Ectodermal cell (in vitro differentiated cells): Measurements from ENCODE around the gene HAGH.

Experiments used
- H3K27ac ChIP-seq: 2 replicates; pipeline ENCODE4 v1.7.0; 2013; ENCODE audit warnings: mild to moderate bottlenecking, low read depth, low read length; ENCODE audit not compliant: insufficient read depth, poor library complexity, severe bottlenecking
- H3K27me3 ChIP-seq: 2 replicates; pipeline ENCODE4 v1.7.0; 2013; ENCODE audit warnings: mild to moderate bottlenecking, low read length; ENCODE audit not compliant: insufficient read depth, control insufficient read depth, poor library complexity, severe bottlenecking
- H3K36me3 ChIP-seq: one replicate; pipeline ENCODE4 v1.7.0; 2013; ENCODE audit warnings: low read length; ENCODE audit not compliant: control insufficient read depth, insufficient read depth
- H3K4me1 ChIP-seq: one replicate; pipeline ENCODE4 v1.7.0; 2013; ENCODE audit warnings: low read length; ENCODE audit not compliant: control insufficient read depth, insufficient read depth
- H3K4me3 ChIP-seq: 2 replicates; pipeline ENCODE4 v1.7.0; 2013; ENCODE audit warnings: low read depth, low read length, control low read depth; ENCODE audit not compliant: insufficient read depth
- H3K9me3 ChIP-seq: 2 replicates; pipeline ENCODE4 v1.7.0; 2013; ENCODE audit warnings: mild to moderate bottlenecking, low read length, moderate library complexity; ENCODE audit not compliant: control insufficient read depth
- WGBS, 2 experiments: methylation state at CpG; one replicate each; pipeline ENCODE4 v1.1.7; 2013; ENCODE audit warnings: missing lambda C conversion rate in 2 of 2; 5-methylcytosine and 5-hydroxymethylcytosine counted together

HAGH gene

GRCh38 chr16:1767116-1767994, 59.3 kb downstream of the HAGH start:
- Histone ChIP-seq H3K27ac (no peak overlapping the region), H3K36me3 (peaks cover 22% of the 10 kb centered on the region), H3K9me3 (no peaks in the 10 kb centered on the region), H3K4me1 (peaks cover 13% of the 10 kb centered on the region), H3K27me3 (no peaks in the 10 kb centered on the region), H3K4me3 (no peak overlapping the region)
- WGBS, 2 experiments = 94 to 95% methylated on average over 42 of the region's 42 CpGs

- Histone ChIP-seq H3K4me1 (peaks cover 13% of the 10 kb centered on the region), H3K9me3 (no peaks in the 10 kb centered on the region), H3K36me3 (peaks cover 22% of the 10 kb centered on the region), H3K27ac (no peak overlapping the region), H3K4me3 (no peak overlapping the region), H3K27me3 (no peaks in the 10 kb centered on the region)
- WGBS, 2 experiments = 95 to 96% methylated on average over 18 of the region's 18 CpGs
These were observed 59.9 kb downstream of the HAGH start for GRCh38 chr16:1766701-1767100.

- H3K4me3 ChIP-seq = no peak overlapping the region
- no peaks in the 10 kb centered on the region for H3K27me3 ChIP-seq
- H3K4me1 ChIP-seq = peaks cover 13% of the 10 kb centered on the region
- WGBS, 2 experiments = 94 to 95% methylated on average over 19 of the region's 19 CpGs
- no peak overlapping the region for H3K27ac ChIP-seq
- H3K9me3 ChIP-seq = no peaks in the 10 kb centered on the region
- peaks cover 22% of the 10 kb centered on the region for H3K36me3 ChIP-seq
These were observed 60.4 kb downstream of the HAGH start for GRCh38 chr16:1766231-1766630.

GRCh38 chr16:1765826-1766225, 60.8 kb downstream of the HAGH start:
- Histone ChIP-seq H3K4me1 (peaks cover 13% of the 10 kb centered on the region), H3K27me3 (no peaks in the 10 kb centered on the region), H3K27ac (no peak overlapping the region), H3K4me3 (no peak overlapping the region), H3K9me3 (no peaks in the 10 kb centered on the region), H3K36me3 (peaks cover 22% of the 10 kb centered on the region)
- WGBS, 2 experiments = 93% methylated on average over 22 of the region's 22 CpGs

- Histone ChIP-seq H3K36me3 (peaks cover 22% of the 10 kb centered on the region), H3K9me3 (no peaks in the 10 kb centered on the region), H3K27me3 (no peaks in the 10 kb centered on the region), H3K4me1 (peaks cover 8% of the 10 kb centered on the region), H3K27ac (no peak overlapping the region), H3K4me3 (no peak overlapping the region)
- 96% methylated on average over 21 of the region's 21 CpGs for WGBS, 2 experiments
These were observed 61.7 kb downstream of the HAGH start for GRCh38 chr16:1764971-1765370.

- peaks cover 5% of the 10 kb centered on the region for H3K4me1 ChIP-seq
- H3K4me3 ChIP-seq = no peak overlapping the region
- no peaks in the 10 kb centered on the region for H3K9me3 ChIP-seq
- 46 to 48% methylated on average over 81 of the region's 81 CpGs for WGBS, 2 experiments
- peaks cover 22% of the 10 kb centered on the region for H3K36me3 ChIP-seq
- no peak overlapping the region for H3K27ac ChIP-seq
- H3K27me3 ChIP-seq = no peaks in the 10 kb centered on the region
These were observed 62.8 kb downstream of the HAGH start for GRCh38 chr16:1763521-1764511.

- Histone ChIP-seq H3K4me1 (peaks cover 5% of the 10 kb centered on the region), H3K4me3 (no peak overlapping the region), H3K27me3 (no peaks in the 10 kb centered on the region), H3K9me3 (no peaks in the 10 kb centered on the region), H3K36me3 (peaks cover 23% of the 10 kb centered on the region), H3K27ac (no peak overlapping the region)
- WGBS, 2 experiments = 85 to 87% methylated on average over 24 of the region's 24 CpGs
These were observed 63.6 kb downstream of the HAGH start for GRCh38 chr16:1762879-1763520.

GRCh38 chr16:1762196-1762878, 64.3 kb downstream of the HAGH start:
- no peak overlapping the region for H3K27ac ChIP-seq
- H3K4me3 ChIP-seq = no peak overlapping the region
- whole genome bisulfite sequencing, 2 experiments = 93 to 95% methylated on average over 30 of the region's 30 CpGs

GRCh38 chr16:1761751-1762150, 64.9 kb downstream of the HAGH start:
- Histone ChIP-seq H3K9me3 (no peaks in the 10 kb centered on the region), H3K36me3 (peaks cover 19% of the 10 kb centered on the region), H3K4me3 (no peak overlapping the region), H3K4me1 (peaks cover 5% of the 10 kb centered on the region), H3K27me3 (no peaks in the 10 kb centered on the region), H3K27ac (no peak overlapping the region)
- WGBS, 2 experiments = 94 to 97% methylated on average over 15 of the region's 15 CpGs

More at GRCh38 chr16:1762196-1762878, 64.3 kb downstream of the HAGH start:
- Histone ChIP-seq H3K9me3 (no peaks in the 10 kb centered on the region), H3K27me3 (no peaks in the 10 kb centered on the region), H3K36me3 (peaks cover 22% of the 10 kb centered on the region), H3K4me1 (peaks cover 5% of the 10 kb centered on the region)
